ENCODE data around the gene MAST1.
"Not testable (repeated sequence)": the region's sequence is repeated elsewhere in the genome, so short reads cannot be mapped to it uniquely, and the experiment has no call there.

The MAST1 gene

DNA sequence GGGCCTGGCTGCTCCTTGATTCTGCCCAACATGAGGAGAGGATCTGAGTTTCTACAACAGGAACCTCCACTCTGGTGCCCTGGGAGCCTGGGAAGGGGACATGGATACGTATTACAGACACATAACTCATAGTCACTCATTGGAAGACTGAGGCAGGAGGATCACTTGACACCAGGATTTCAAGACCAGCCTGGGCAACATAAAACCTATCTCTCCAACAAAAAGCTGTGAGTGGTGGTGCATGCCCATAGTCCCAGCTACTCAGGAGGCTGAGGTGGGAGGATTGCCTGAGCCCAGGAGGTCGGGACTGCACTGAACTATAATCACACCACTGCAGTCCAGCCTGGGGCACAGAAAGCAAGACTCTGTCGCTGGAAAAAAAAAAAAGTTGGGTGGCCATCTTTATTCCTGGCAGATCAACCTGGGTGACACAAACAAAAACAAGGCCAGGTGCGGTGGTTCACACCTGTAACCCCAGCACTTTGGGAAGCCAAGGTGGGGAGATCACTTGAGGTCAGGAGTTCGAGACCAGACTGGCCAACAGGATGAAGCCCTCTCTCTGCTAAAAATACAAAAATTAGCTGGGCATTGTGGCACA, 49.8 kb downstream of the MAST1 start:
- in situ Hi-C loops (cut with HindIII; ENCODE audit: low sequenced_read_pairs), result no loop called here
- no peak for DNase-seq (ENCODE audit: low read depth, low spot score)
- no peak overlapping the region for H3K4me3 ChIP-seq (ENCODE audit: low read depth, low read length)
- no peak for TF ChIP-seq CTCF (IDR thresholded peaks at IDR 0.05; ENCODE audit: low read depth, low read length)

GRCh38 chr19:12890299-12890786, 52.0 kb downstream of the MAST1 start:
- H3K4me3 ChIP-seq (ENCODE audit: low read depth, low read length), result peak overlapping the region; percentile 10
- DNase-seq (ENCODE audit: low read depth, low spot score); in situ Hi-C loops (cut with HindIII; ENCODE audit: low sequenced_read_pairs): not testable (repeated sequence)

DNA sequence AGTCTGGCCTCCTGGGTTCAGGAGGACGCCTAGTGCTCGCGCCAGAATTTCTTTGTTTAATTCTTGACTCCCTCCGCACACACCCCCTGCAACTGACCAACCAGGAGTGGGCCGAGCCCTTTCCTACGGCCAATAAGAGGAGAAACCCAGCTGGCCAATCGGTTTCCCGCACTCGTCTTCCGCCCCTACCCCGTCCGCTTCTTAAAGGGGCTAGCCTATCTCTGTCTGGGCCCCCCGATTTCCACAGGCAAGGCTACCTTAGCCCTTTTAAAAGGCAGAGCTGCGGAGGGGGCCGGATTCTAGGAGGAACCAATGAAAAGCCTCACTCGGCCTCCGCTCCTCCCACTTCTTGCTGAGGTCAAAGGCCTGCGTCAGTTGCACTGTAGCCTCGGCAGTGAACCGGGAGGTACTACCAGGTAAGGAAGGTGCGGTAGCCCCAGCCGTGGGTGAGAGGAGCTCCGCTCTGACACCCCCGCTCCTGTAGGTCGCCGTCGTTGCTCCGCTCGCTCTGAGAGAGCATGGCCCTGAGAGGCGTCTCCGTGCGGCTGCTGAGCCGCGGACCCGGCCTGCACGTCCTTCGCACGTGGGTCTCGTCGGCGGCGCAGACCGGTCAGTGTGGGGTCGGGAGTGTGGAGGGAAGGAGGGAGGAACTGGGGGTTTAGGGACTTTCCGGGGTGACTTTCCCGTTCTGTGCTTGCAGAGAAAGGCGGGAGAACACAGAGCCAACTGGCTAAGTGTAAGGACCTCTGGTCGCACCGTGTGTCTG, 52.7 kb downstream of the MAST1 start, which contains the start of gene GCDH:
TSS of gene GCDH (plus strand) at position 374 of the 766 bp plus-strand sequence. CDS start at position 519, 145 bp downstream.
- no peak for TF ChIP-seq CTCF (IDR thresholded peaks at IDR 0.05; ENCODE audit: low read depth, low read length)
- peak within 1 kb of the TSS; percentile 79 for H3K4me3 ChIP-seq (ENCODE audit: low read depth, low read length)
- DNase-seq (ENCODE audit: low read depth, low spot score), result peak; percentile 98
- in situ Hi-C loops (cut with HindIII; ENCODE audit: low sequenced_read_pairs), result no loop called here

- TF ChIP-seq CTCF (IDR thresholded peaks at IDR 0.05; ENCODE audit: low read depth, low read length), result no peak
- H3K4me3 ChIP-seq (ENCODE audit: low read depth, low read length), result peak overlapping the region; percentile 79
- in situ Hi-C loops (cut with HindIII; ENCODE audit: low sequenced_read_pairs), result no loop called here
- DNase-seq (ENCODE audit: low read depth, low spot score), result no peak
Measured at GRCh38 chr19:12891553-12892021, 53.3 kb downstream of the MAST1 start.

GRCh38 chr19:12893582-12893981, 55.3 kb downstream of the MAST1 start:
- in situ Hi-C loops (cut with HindIII; ENCODE audit: low sequenced_read_pairs), result no loop called here
- TF ChIP-seq CTCF (IDR thresholded peaks at IDR 0.05; ENCODE audit: low read depth, low read length), result no peak
- no peak overlapping the region for H3K4me3 ChIP-seq (ENCODE audit: low read depth, low read length)
- DNase-seq (ENCODE audit: low read depth, low spot score), result no peak

DNA sequence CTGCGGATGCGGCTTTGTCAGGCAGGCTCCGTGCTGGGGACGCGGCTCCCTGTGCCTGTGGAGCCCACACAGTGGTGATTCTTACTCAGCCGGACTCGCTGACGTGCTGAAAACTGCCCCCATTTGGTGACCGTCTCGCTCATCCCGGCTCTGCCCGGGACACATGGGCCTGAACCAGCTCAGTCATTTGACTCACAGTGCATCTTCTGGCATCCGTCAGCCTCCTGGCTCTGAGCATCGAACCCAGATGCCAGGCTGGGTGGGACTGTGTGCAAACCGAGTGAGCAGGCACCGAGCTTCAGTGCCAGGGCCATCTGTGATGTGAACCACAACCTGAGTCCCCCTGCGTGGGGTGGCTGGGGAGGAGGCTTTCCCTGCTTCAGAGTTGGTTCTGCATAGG, 58.1 kb downstream of the MAST1 start:
- in situ Hi-C loops (cut with HindIII; ENCODE audit: low sequenced_read_pairs), result no loop called here
- no peak overlapping the region for H3K4me3 ChIP-seq (ENCODE audit: low read depth, low read length)
- no peak for DNase-seq (ENCODE audit: low read depth, low spot score)
- no peak for TF ChIP-seq CTCF (IDR thresholded peaks at IDR 0.05; ENCODE audit: low read depth, low read length)
